HG03025 (cell line): ENCODE results near the gene CDC7.

Experiments used
- ATAC-seq: cut with Tn5 transposase; IDR thresholded peaks from one replicate; pipeline ENCODE4 v1.9.1; 2021; ENCODE audit warnings: mild to moderate bottlenecking, moderate library complexity; ENCODE audit not compliant: unreplicated experiment, low FRiP score

CDC7 gene

GRCh38 chr1:91546301-91546581 is 45.6 kb downstream of the CDC7 start:
- no peak for ATAC-seq

GRCh38 chr1:91546876-91547275 is 46.2 kb downstream of the CDC7 start:
- no peak for ATAC-seq

GRCh38 chr1:91548376-91549040 is 47.9 kb downstream of the CDC7 start:
- no peak for ATAC-seq

GRCh38 chr1:91549041-91549735 is 48.5 kb downstream of the CDC7 start:
- no peak for ATAC-seq

GRCh38 chr1:91550961-91551360 is 50.3 kb downstream of the CDC7 start:
- ATAC-seq, result no peak

- ATAC-seq, result no peak
These were observed 51.4 kb downstream of the CDC7 start for GRCh38 chr1:91552091-91552490.

- ATAC-seq, result no peak
These were observed 51.9 kb downstream of the CDC7 start for GRCh38 chr1:91552596-91552995.

GRCh38 chr1:91553177-91553591 is 52.5 kb downstream of the CDC7 start:
- ATAC-seq, result no peak

- no peak for ATAC-seq
These were observed 54.6 kb downstream of the CDC7 start for GRCh38 chr1:91555074-91555730.

- no peak for ATAC-seq
These were observed 55.3 kb downstream of the CDC7 start for GRCh38 chr1:91555821-91556531.

- ATAC-seq, result no peak
These were observed 55.9 kb downstream of the CDC7 start for GRCh38 chr1:91556556-91556955.

GRCh38 chr1:91557039-91557690 is 56.5 kb downstream of the CDC7 start:
- ATAC-seq, result no peak

- no peak for ATAC-seq
These were observed 57.2 kb downstream of the CDC7 start for GRCh38 chr1:91557826-91558225.

- ATAC-seq, result no peak
These were observed 58.5 kb downstream of the CDC7 start for GRCh38 chr1:91559046-91559750.

GRCh38 chr1:91559838-91560565 is 59.4 kb downstream of the CDC7 start:
- no peak for ATAC-seq

- no peak for ATAC-seq
These were observed 64.4 kb downstream of the CDC7 start for GRCh38 chr1:91564888-91565701.

GRCh38 chr1:91567583-91567982 is 66.9 kb downstream of the CDC7 start:
- no peak for ATAC-seq

GRCh38 chr1:91568261-91568660 is 67.6 kb downstream of the CDC7 start:
- no peak for ATAC-seq
